AG09309 (cell line): Measurements from ENCODE around the gene PPP1R18.
A peak's percentile ranks its signal among the peaks of the same experiment; 100 is the strongest.

Experiments
- DNase-seq: peaks from one replicate; pipeline ENCODE4 v3.0.0-alpha.2; 2010; ENCODE audit warnings: low read depth
- H3K4me3 ChIP-seq: 2 replicates; pipeline ENCODE4 v1.5.1; 2011; ENCODE audit warnings: mild to moderate bottlenecking, low read depth, low read length, moderate library complexity; ENCODE audit not compliant: control insufficient read depth
- CTCF ChIP-seq: IDR thresholded peaks from 2 replicates; pipeline ENCODE4 v1.5.1; 2011; ENCODE audit warnings: mild to moderate bottlenecking, low read depth, low read length, inconsistent platforms; ENCODE audit not compliant: insufficient read depth, control insufficient read depth; ENCODE audit errors: missing control alignments

The PPP1R18 gene

GRCh38 chr6:30682143-30683117 is 4.0 kb downstream of the PPP1R18 start:
- H3K4me3 ChIP-seq, result peak overlapping the region; percentile 89
- peak; percentile 48 for DNase-seq
- TF ChIP-seq CTCF, result no peak

GRCh38 chr6:30681766-30682142 is 4.7 kb downstream of the PPP1R18 start:
- DNase-seq, result no peak
- H3K4me3 ChIP-seq, result peak overlapping the region; percentile 89
- no peak for TF ChIP-seq CTCF

- no peak for TF ChIP-seq CTCF
- DNase-seq, result no peak
- no peak overlapping the region; the same call in 1 of the 2 replicates for H3K4me3 ChIP-seq
Observed at GRCh38 chr6:30679765-30680535, 6.5 kb downstream of the PPP1R18 start.

GRCh38 chr6:30678964-30679726 is 7.3 kb downstream of the PPP1R18 start:
- H3K4me3 ChIP-seq, result peak overlapping the region; percentile 3
- DNase-seq, result no peak
- TF ChIP-seq CTCF, result peak; percentile 93

- DNase-seq, result no peak
- TF ChIP-seq CTCF, result no peak
- no peak overlapping the region for H3K4me3 ChIP-seq
Observed at GRCh38 chr6:30676660-30677285, 9.7 kb downstream of the PPP1R18 start.
